NCI-H2029 treated with DMSO at 0.1 percent for 48 hours (cell line): Measurements from ENCODE around the gene RAB27A.
"Not testable (repeated sequence)": the region's sequence is repeated elsewhere in the genome, so short reads cannot be mapped to it uniquely, and the experiment has no call there.

Source experiments
- DNase-seq: peaks from one replicate; lab custom pipeline; 2025; lab: John Stamatoyannopoulos, UW

The RAB27A gene

GRCh38 chr15:55281517-55282228 is 7.9 kb downstream of the RAB27A start:
- DNase-seq, result no peak

- not testable (repeated sequence) for DNase-seq
Observed at GRCh38 chr15:55280589-55280988, 9.0 kb downstream of the RAB27A start.

GRCh38 chr15:55279746-55280351 is 9.8 kb downstream of the RAB27A start:
- DNase-seq, result no peak

GRCh38 chr15:55279100-55279745 is 10.4 kb downstream of the RAB27A start:
- no peak for DNase-seq

GRCh38 chr15:55277715-55278114 is 11.9 kb downstream of the RAB27A start:
- DNase-seq, result no peak

- no peak for DNase-seq
Observed at GRCh38 chr15:55277116-55277564, 12.5 kb downstream of the RAB27A start.

- no peak for DNase-seq
Observed at GRCh38 chr15:55276324-55276723, 13.3 kb downstream of the RAB27A start.

- no peak for DNase-seq
Observed at GRCh38 chr15:55270291-55270690, 19.3 kb downstream of the RAB27A start.

GRCh38 chr15:55268176-55268695 is 21.4 kb downstream of the RAB27A start:
- DNase-seq, result no peak

GRCh38 chr15:55267401-55268175 is 22.0 kb downstream of the RAB27A start:
- DNase-seq, result no peak

- no peak for DNase-seq
Observed at GRCh38 chr15:55266547-55266946, 23.1 kb downstream of the RAB27A start.

GRCh38 chr15:55260562-55261131 is 29.0 kb downstream of the RAB27A start:
- no peak for DNase-seq

- DNase-seq, result no peak
Observed at GRCh38 chr15:55257938-55258337, 31.7 kb downstream of the RAB27A start.

GRCh38 chr15:55257012-55257670 is 32.5 kb downstream of the RAB27A start:
- DNase-seq, result no peak

GRCh38 chr15:55256281-55257011 is 33.2 kb downstream of the RAB27A start:
- DNase-seq, result no peak

- DNase-seq, result no peak
Observed at GRCh38 chr15:55255714-55256113, 33.9 kb downstream of the RAB27A start.

- DNase-seq, result no peak
Observed at GRCh38 chr15:55254916-55255679, 34.5 kb downstream of the RAB27A start.

- DNase-seq, result no peak
Observed at GRCh38 chr15:55253580-55253979, 36.0 kb downstream of the RAB27A start.

GRCh38 chr15:55252201-55252600 is 37.4 kb downstream of the RAB27A start:
- not testable (repeated sequence) for DNase-seq

- DNase-seq, result no peak
Observed at GRCh38 chr15:55250941-55251340, 38.7 kb downstream of the RAB27A start.
